IPS-18a (cell line): ENCODE measurements around the gene TCEAL4.
"Not testable (repeated sequence)": the region's sequence is repeated elsewhere in the genome, so short reads cannot be mapped to it uniquely, and the experiment has no call there.

Experiments
- H3K27ac ChIP-seq: one replicate; pipeline ENCODE4 v1.5.1; 2013; ENCODE audit warnings: low read length
- H3K27me3 ChIP-seq: one replicate; pipeline ENCODE4 v1.6.1; 2013; ENCODE audit warnings: mild to moderate bottlenecking, low read length; ENCODE audit not compliant: control insufficient read depth, insufficient read depth
- H3K36me3 ChIP-seq: one replicate; pipeline ENCODE4 v1.6.1; 2013; ENCODE audit warnings: low read depth, low read length; ENCODE audit not compliant: control insufficient read depth
- H3K4me1 ChIP-seq: one replicate; pipeline ENCODE4 v1.6.1; 2013; ENCODE audit warnings: low read depth, low read length; ENCODE audit not compliant: control insufficient read depth
- H3K4me3 ChIP-seq: one replicate; pipeline ENCODE4 v1.5.1; 2013; ENCODE audit warnings: low read length
- H3K9ac ChIP-seq: one replicate; pipeline ENCODE4 v1.6.1; 2013; ENCODE audit warnings: mild to moderate bottlenecking, low read length, moderate library complexity
- H3K9me3 ChIP-seq: one replicate; pipeline ENCODE4 v1.6.1; 2013; ENCODE audit warnings: low read depth, low read length; ENCODE audit not compliant: control insufficient read depth

Gene TCEAL4

GRCh38 chrX:103556963-103557612 lies 28.2 kb upstream of the TCEAL4 start:
- H3K9me3 ChIP-seq, result no peaks in the 10 kb centered on the region
- H3K27ac ChIP-seq, result no peak overlapping the region
- no peak overlapping the region for H3K9ac ChIP-seq
- H3K36me3 ChIP-seq, result no peaks in the 10 kb centered on the region
- no peak overlapping the region for H3K4me3 ChIP-seq
- no peaks in the 10 kb centered on the region for H3K4me1 ChIP-seq
- no peaks in the 10 kb centered on the region for H3K27me3 ChIP-seq

GRCh38 chrX:103560256-103560655 lies 25.1 kb upstream of the TCEAL4 start:
- no peaks in the 10 kb centered on the region for H3K27me3 ChIP-seq
- H3K9ac ChIP-seq, result no peak overlapping the region
- no peaks in the 10 kb centered on the region for H3K4me1 ChIP-seq

GRCh38 chrX:103562801-103563200 lies 22.5 kb upstream of the TCEAL4 start:
- Histone ChIP-seq H3K36me3 (no peaks in the 10 kb centered on the region), H3K4me3 (no peak overlapping the region)

More at GRCh38 chrX:103560256-103560655, 25.1 kb upstream of the TCEAL4 start:
- Histone ChIP-seq H3K9me3 (no peaks in the 10 kb centered on the region), H3K36me3 (no peaks in the 10 kb centered on the region), H3K27ac (no peak overlapping the region), H3K4me3 (no peak overlapping the region)

GRCh38 chrX:103565197-103565596 lies 20.1 kb upstream of the TCEAL4 start:
- Histone ChIP-seq H3K36me3 (no peaks in the 10 kb centered on the region), H3K4me1 (no peaks in the 10 kb centered on the region), H3K9me3 (no peaks in the 10 kb centered on the region), H3K9ac (no peak overlapping the region), H3K4me3 (no peak overlapping the region), H3K27me3 (no peaks in the 10 kb centered on the region), H3K27ac (no peak overlapping the region)

More at GRCh38 chrX:103562801-103563200, 22.5 kb upstream of the TCEAL4 start:
- Histone ChIP-seq H3K9me3 (no peaks in the 10 kb centered on the region), H3K9ac (no peak overlapping the region), H3K27ac (no peak overlapping the region), H3K4me1 (no peaks in the 10 kb centered on the region), H3K27me3 (no peaks in the 10 kb centered on the region)

- no peaks in the 10 kb centered on the region for H3K36me3 ChIP-seq
- H3K4me3 ChIP-seq, result no peak overlapping the region
- no peaks in the 10 kb centered on the region for H3K9me3 ChIP-seq
- no peaks in the 10 kb centered on the region for H3K27me3 ChIP-seq
- H3K27ac ChIP-seq, result no peak overlapping the region
- no peaks in the 10 kb centered on the region for H3K4me1 ChIP-seq
- H3K9ac ChIP-seq, result no peak overlapping the region
Measured at GRCh38 chrX:103565752-103566151, 19.6 kb upstream of the TCEAL4 start.

GRCh38 chrX:103571121-103571520 lies 14.2 kb upstream of the TCEAL4 start:
- Histone ChIP-seq H3K36me3 (no peaks in the 10 kb centered on the region), H3K4me1 (no peaks in the 10 kb centered on the region), H3K27ac (no peak overlapping the region), H3K4me3 (no peak overlapping the region), H3K9ac (no peak overlapping the region), H3K27me3 (no peaks in the 10 kb centered on the region), H3K9me3 (no peaks in the 10 kb centered on the region)

- Histone ChIP-seq H3K36me3 (no peaks in the 10 kb centered on the region), H3K9ac (no peak overlapping the region), H3K4me1 (no peaks in the 10 kb centered on the region), H3K9me3 (no peaks in the 10 kb centered on the region), H3K27ac (no peak overlapping the region), H3K4me3 (no peak overlapping the region), H3K27me3 (no peaks in the 10 kb centered on the region)
Measured at GRCh38 chrX:103571726-103572125, 13.6 kb upstream of the TCEAL4 start.

GRCh38 chrX:103573202-103573601 lies 12.1 kb upstream of the TCEAL4 start:
- Histone ChIP-seq H3K4me1 (no peaks in the 10 kb centered on the region), H3K9ac (no peak overlapping the region), H3K9me3 (no peaks in the 10 kb centered on the region), H3K27me3 (no peaks in the 10 kb centered on the region), H3K36me3 (no peaks in the 10 kb centered on the region), H3K27ac (no peak overlapping the region), H3K4me3 (no peak overlapping the region)

- no peak overlapping the region for H3K27ac ChIP-seq
Measured at GRCh38 chrX:103584596-103584995, 719 bp upstream of the TCEAL4 start.

GRCh38 chrX:103586314-103586646 lies 965 bp downstream of the TCEAL4 start:
- Histone ChIP-seq H3K27ac (no peak overlapping the region), H3K9me3 (no peaks in the 10 kb centered on the region), H3K4me1 (peaks cover 8% of the 10 kb centered on the region), H3K4me3 (peak overlapping the region; percentile 93), H3K36me3 (peaks cover 13% of the 10 kb centered on the region), H3K9ac (peak overlapping the region; percentile 89), H3K27me3 (no peaks in the 10 kb centered on the region)

More at GRCh38 chrX:103584596-103584995, 719 bp upstream of the TCEAL4 start:
- no peaks in the 10 kb centered on the region for H3K9me3 ChIP-seq
- no peaks in the 10 kb centered on the region for H3K27me3 ChIP-seq
- peaks cover 13% of the 10 kb centered on the region for H3K36me3 ChIP-seq
- peak overlapping the region; percentile 93 for H3K4me3 ChIP-seq
- peaks cover 8% of the 10 kb centered on the region for H3K4me1 ChIP-seq
- no peak overlapping the region for H3K9ac ChIP-seq

GRCh38 chrX:103586659-103587058 lies 1.3 kb downstream of the TCEAL4 start:
- H3K27me3 ChIP-seq, result no peaks in the 10 kb centered on the region
- H3K27ac ChIP-seq, result no peak overlapping the region
- H3K9ac ChIP-seq, result no peak overlapping the region
- H3K9me3 ChIP-seq, result no peaks in the 10 kb centered on the region
- H3K4me1 ChIP-seq, result peaks cover 8% of the 10 kb centered on the region
- H3K36me3 ChIP-seq, result peaks cover 13% of the 10 kb centered on the region
- peak overlapping the region; percentile 93 for H3K4me3 ChIP-seq

- not testable (repeated sequence) for H3K4me3 ChIP-seq, H3K9ac ChIP-seq, H3K9me3 ChIP-seq, H3K27ac ChIP-seq, H3K36me3 ChIP-seq, H3K4me1 ChIP-seq, H3K27me3 ChIP-seq
Measured at GRCh38 chrX:103592295-103592694, 7.0 kb downstream of the TCEAL4 start.
